Measurements from ENCODE around the gene USP22. TPM values are rescaled to one million over a fixed set of nuclear protein-coding genes. Genes with fewer than 3 reads are reported as not detected.

The USP22 gene
- total and polyA plus RNA-seq, 2 of the 13 experiments (the other 11 are each of a cell fraction or from before 2014, with no cell fraction given), result 98.0 to 130 TPM

GRCh38 chr17:21043296-21044232 is 753 bp upstream of the USP22 start (continued):
- TF ChIP-seq HMGXB4 (CRISPR knock-in tag; IDR thresholded peaks at IDR 0.05; ENCODE audit: borderline replicate concordance in 1 of 2, low read depth in 1 of 2), result peak; percentile 90 to 96
- TF ChIP-seq ZNF142 (CRISPR knock-in tag; IDR thresholded peaks at IDR 0.05), result no peak
- no peak for TF ChIP-seq ZNF446 (CRISPR knock-in tag; IDR thresholded peaks at IDR 0.05)
- no peak for TF ChIP-seq MLX (CRISPR knock-in tag; IDR thresholded peaks at IDR 0.05)
- no peak for TF ChIP-seq ZNF224 (CRISPR knock-in tag; IDR thresholded peaks at IDR 0.05)
- TF ChIP-seq ZNF496 (CRISPR knock-in tag; IDR thresholded peaks at IDR 0.05; ENCODE audit: insufficient replicate concordance), result no peak
- TF ChIP-seq ZBTB2 (CRISPR knock-in tag; IDR thresholded peaks at IDR 0.05; ENCODE audit: low read depth), result no peak
- no peak for TF ChIP-seq ZKSCAN5 (CRISPR knock-in tag; IDR thresholded peaks at IDR 0.05)
- no peak for TF ChIP-seq ZBTB8A (CRISPR knock-in tag; IDR thresholded peaks at IDR 0.05; ENCODE audit: borderline replicate concordance, low read depth)
- peak; percentile 76; the same call in 1 of the 2 replicates for TF ChIP-seq RAD21 (CRISPR knock-in tag; IDR thresholded peaks at IDR 0.05)
- TF ChIP-seq SALL2 (CRISPR knock-in tag; IDR thresholded peaks at IDR 0.05), result 0 out of 2 replicates have a peak, but pooled peaks have one; percentile 27
- TF ChIP-seq RAD51 (IDR thresholded peaks at IDR 0.05; ENCODE audit: borderline replicate concordance), result no peak
- no peak for TF ChIP-seq ZNF660 (CRISPR knock-in tag; IDR thresholded peaks at IDR 0.05; ENCODE audit: borderline replicate concordance, low read depth)
- 0 out of 2 replicates have a peak, but pooled peaks have one; percentile 10 for TF ChIP-seq PRMT3 (CRISPR knock-in tag; IDR thresholded peaks at IDR 0.05; ENCODE audit: borderline replicate concordance, low read depth)
- TF ChIP-seq NRL (CRISPR knock-in tag; IDR thresholded peaks at IDR 0.05; ENCODE audit: borderline replicate concordance), result no peak
- no peak for TF ChIP-seq ZNF7 (CRISPR knock-in tag; IDR thresholded peaks at IDR 0.05)
- TF ChIP-seq HIVEP1 (CRISPR knock-in tag; IDR thresholded peaks at IDR 0.05), result no peak
- TF ChIP-seq ARNTL (CRISPR knock-in tag; IDR thresholded peaks at IDR 0.05), result no peak
